Right lobe of liver (tissue), 4 donors: ENCODE measurements around the gene PPT1.

Experiments used
- POLR2A ChIP-seq: fragments of 450-650 bp; IDR thresholded peaks from one replicate; pipeline ENCODE4 v1.6.1; 2017; ENCODE audit warnings: antibody characterized with exemption, mild to moderate bottlenecking
- TF ChIP-seq, protein P1 (sequence below), 4 donors: fragments of 200-600 bp in 3 of 4; fragments of 450-650 bp in 1 of 4; IDR thresholded peaks; one replicate each; pipeline versions ENCODE4 v1.5.1 to v1.8.0; 2016 to 2022; ENCODE audit warnings: antibody characterized with exemption in 4 of 4, mild to moderate bottlenecking in 2 of 4
- donor health status: DM: no; HTN: no; CAD: no.
- donor health status: DM: no; HTN: no; CAD: no.
- donor health status: DM: no; HTN: yes; CAD: no.

- TF ChIP-seq, protein P1, sequence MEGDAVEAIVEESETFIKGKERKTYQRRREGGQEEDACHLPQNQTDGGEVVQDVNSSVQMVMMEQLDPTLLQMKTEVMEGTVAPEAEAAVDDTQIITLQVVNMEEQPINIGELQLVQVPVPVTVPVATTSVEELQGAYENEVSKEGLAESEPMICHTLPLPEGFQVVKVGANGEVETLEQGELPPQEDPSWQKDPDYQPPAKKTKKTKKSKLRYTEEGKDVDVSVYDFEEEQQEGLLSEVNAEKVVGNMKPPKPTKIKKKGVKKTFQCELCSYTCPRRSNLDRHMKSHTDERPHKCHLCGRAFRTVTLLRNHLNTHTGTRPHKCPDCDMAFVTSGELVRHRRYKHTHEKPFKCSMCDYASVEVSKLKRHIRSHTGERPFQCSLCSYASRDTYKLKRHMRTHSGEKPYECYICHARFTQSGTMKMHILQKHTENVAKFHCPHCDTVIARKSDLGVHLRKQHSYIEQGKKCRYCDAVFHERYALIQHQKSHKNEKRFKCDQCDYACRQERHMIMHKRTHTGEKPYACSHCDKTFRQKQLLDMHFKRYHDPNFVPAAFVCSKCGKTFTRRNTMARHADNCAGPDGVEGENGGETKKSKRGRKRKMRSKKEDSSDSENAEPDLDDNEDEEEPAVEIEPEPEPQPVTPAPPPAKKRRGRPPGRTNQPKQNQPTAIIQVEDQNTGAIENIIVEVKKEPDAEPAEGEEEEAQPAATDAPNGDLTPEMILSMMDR (IDR thresholded peaks at IDR 0.05): no peak
- TF ChIP-seq POLR2A: no peak
Measured at GRCh38 chr1:40102038-40102437, 5.0 kb upstream of the PPT1 start.
